Measurements from ENCODE around the gene RABAC1.
"Not testable (repeated sequence)": the region's sequence is repeated elsewhere in the genome, so short reads cannot be mapped to it uniquely, and the experiment has no call there.

RABAC1 gene

GRCh38 chr19:41959056-41960053, at the start of gene RABAC1:
RABAC1 (minus strand) TSS chr19:41959321; CDS start chr19:41959292, 29 bp downstream.
- peak; percentile 93 for DNase-seq (ENCODE audit: low read depth)

GRCh38 chr19:42006569-42006968, 47.4 kb upstream of the RABAC1 start:
- no peak for DNase-seq (ENCODE audit: low read depth)

DNA sequence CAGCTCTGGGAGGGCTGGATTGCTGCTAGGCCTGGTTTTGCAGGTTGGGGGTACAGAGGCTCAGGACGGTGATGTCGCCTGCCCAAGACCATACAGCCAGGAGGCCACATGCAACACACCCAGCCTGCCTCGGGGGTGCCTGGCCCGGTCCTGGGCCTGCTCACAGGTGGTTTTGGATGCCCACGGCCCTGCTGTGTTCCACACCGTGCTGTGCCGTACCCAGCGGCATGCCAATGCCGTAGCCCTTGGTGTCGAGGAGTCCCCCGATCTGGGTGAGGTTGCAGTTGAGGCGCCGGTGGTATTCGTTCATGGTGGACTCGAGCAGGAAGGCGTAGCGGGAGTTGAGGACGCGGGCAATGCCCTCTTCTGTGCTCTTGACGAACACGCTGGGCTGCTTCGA, 46.4 kb upstream of the RABAC1 start:
- no peak for DNase-seq (ENCODE audit: low read depth)

DNA sequence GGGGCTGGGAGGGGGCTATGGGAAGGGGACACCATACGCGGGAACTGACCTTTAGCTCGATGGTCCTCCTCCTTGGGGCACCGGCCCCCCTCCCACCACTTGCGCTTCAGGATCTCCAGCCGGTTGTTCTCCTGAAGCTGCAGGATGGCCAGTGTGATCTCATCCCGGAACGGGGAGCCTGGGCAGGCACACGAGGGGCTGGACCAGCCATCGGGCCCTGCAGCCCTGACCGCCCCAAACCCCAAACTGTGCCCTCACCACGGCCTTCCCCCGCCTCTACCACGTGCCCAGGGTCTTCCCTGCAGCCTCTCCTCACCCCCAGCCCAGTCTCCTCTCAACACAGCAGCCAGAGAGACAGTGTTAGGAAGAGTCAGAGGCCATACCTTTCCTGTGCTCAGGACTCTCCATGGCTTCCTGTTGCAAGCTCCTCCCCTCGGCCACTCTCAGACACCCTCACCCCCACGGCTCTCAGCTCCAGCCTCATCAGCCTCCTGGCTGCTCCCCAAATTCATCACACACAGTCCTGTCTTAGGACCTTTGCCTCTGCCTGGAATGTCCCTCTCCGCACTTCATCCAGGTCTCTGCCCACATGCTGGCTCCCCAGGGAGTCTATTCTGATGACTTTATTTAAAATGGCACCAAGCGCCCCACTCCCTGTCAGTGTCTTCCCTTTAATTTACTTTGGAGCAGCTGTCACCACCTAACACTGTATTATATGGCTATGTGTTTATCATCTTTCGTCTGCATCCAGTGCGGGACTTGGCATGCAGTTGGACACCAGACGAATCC, 44.6 kb upstream of the RABAC1 start:
- no peak for DNase-seq (ENCODE audit: low read depth)

- DNase-seq (ENCODE audit: low read depth), result no peak
Observed at GRCh38 chr19:41999878-42000208, 40.7 kb upstream of the RABAC1 start.

- no peak for DNase-seq (ENCODE audit: low read depth)
Observed at GRCh38 chr19:41999071-41999877, 40.2 kb upstream of the RABAC1 start.

- peak; percentile 59 for DNase-seq (ENCODE audit: low read depth)
Observed at GRCh38 chr19:41998246-41999020, 39.3 kb upstream of the RABAC1 start.

DNA sequence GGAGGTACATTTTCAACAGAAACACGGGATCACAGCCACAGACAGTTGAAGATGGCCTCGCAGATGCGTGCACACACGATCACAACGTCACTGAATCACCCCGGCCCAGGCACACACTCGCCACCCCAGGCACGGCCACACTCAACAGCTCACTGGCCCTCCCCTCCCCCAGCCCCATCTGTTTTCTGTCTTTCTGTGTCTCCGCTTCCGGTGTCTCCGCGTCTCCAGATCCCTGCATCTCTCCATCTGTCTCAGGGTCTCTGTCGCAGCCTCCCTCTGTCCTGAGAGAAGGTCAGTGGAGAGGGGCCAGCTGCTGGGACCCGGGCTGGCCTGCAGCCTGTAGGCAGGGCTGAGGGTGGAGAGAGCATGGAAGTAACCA, 38.7 kb upstream of the RABAC1 start:
- no peak for DNase-seq (ENCODE audit: low read depth)

- DNase-seq (ENCODE audit: low read depth), result peak; percentile 44
Observed at GRCh38 chr19:41997121-41997850, 38.2 kb upstream of the RABAC1 start.

DNA sequence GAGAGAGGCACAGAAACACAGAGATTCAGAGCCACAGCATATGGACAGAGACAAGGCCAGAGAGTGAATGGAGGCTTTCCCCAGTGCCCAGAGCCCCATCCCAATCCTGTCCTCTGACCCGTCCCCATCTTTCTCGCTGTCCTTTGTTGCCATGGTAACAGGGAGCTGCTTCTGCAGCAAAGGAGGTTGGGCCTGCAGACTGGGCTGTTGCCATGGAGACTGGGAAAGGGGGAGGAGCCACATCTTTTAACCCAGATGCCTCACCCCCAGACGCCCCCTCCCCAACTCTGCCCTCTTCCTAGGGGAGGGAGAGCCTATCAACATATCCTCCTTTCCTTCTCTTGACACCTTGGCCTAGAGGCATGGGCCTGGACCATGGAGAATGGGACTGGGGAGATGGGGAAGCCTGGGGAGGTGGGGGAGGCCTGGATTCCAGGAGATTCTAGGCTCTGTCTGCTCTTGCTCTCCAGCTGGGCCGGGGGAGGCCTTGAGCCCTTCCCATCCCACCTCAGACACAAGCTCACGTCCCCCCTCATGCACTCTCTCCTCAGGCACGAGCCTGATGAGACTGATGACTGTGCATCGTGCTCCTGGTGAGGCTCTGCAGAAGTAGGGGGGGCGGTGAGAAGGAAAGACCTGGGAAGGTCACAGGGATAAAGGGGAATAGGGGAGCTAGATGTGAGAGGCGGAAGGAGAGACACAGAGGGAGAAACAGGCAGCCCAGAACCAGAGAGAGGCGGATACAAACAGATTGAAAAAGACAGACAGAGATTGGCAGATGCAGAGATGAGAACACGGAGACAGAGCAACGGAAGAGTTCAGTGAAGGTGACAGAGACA, 37.1 kb upstream of the RABAC1 start:
- no peak for DNase-seq (ENCODE audit: low read depth)

DNA sequence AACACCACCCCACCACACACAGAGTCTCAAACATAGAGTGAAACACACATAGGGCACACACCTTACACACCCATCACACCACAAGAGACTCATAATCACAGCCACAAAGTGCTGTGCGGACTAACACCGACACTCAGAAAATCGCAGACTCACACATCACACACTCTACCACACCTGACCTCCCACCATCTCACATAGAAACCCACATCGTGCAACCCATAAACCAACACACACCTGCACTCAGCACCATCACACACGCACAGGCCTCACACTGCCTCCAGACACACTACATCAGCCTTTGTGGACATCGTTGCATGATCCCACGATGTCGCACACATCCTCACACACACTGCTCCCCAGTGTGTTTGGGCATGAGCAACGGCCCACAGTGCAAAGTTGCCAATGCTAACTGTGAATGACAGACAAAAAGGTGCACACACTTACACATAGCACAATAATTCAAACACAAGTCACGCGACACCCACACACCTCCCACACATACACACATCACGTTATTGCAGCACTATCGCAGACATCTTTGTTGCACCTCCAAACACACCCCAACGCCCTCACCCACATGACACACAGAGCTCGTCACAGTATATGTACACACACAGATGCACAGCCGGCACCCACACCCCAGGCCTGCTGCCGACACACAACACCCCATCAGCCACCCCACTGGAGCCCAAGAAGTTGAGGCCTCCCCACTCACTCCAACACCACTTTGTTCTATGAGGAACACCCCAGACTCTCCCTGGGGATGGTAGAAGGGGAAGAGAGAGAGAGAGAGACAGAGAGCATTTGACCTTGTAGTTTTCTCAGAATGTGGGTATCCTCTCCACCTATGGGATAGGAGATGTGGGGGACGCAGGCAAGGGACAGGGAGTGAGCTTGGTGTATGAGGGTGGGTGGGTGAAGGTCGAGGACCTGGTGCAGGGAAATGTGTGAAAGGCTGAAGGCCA, 36.2 kb upstream of the RABAC1 start:
- DNase-seq (ENCODE audit: low read depth), result no peak

DNA sequence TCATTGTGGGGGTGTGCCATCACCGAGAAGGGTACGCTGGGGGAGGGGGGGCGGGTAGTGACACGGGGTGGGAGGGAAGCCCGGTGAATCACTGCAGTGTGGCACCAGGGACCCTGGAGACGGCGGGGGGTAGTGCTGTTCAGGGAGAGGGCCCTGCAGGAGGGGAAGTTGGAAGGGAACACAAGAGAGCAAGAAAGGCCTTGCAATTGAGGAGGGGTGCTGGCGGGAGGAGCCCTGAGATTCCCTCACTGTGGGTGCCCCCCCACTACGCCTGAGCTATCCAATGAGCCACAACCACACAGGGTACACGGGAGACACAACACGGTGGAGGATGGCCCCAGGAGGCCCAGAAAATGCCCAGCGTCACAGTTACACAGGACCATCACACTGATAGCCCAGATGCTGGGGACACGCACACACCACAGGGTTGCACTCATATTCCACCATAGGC, 35.4 kb upstream of the RABAC1 start:
- no peak for DNase-seq (ENCODE audit: low read depth)

DNA sequence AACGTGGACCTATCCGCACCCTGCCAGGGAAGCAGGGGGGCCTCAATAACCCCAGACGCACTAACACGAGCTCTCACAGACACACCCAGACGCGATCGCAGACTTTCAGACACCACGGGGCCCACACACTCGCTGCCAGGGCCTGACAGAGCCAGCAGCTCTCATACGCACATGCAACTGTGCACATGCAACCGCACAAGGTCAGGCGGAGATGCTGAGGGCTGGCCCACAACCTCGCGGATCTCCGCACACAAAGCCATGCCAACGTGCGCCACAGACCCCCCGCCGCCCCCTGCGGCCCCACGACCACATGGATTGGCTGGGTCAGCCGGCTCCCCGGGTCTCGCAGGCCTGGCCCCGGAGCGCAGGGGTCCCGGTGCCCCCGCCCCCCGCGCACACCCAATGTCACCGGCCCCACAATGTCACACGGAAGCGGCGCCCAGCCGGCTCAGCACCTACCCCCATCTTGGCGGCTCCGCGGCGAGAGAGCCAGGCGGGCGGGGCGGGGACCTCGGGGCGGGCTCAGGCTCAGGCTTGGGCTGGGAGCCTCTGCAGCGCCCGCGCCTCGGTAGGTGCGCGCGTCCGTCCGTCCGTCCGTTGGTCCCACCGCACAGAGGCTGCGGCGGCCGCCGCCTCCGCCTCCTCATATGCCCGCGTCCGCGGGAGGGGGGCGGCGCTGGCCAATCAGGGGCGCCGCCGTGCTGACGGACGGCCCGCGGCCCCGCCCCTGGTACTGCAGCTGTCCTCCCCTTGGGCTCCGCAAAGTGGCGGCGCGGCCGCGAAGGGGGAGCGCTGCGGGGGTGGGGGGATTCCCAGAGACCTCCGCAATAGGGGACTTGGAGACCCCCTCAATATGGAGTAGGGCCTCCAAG, 34.7 kb upstream of the RABAC1 start, which contains the start of gene ATP1A3:
ATP1A3 (minus strand) TSS at position 619 of the 872 bp plus-strand sequence; CDS start at position 465, 154 bp downstream.
- DNase-seq (ENCODE audit: low read depth), result peak; percentile 78

DNA sequence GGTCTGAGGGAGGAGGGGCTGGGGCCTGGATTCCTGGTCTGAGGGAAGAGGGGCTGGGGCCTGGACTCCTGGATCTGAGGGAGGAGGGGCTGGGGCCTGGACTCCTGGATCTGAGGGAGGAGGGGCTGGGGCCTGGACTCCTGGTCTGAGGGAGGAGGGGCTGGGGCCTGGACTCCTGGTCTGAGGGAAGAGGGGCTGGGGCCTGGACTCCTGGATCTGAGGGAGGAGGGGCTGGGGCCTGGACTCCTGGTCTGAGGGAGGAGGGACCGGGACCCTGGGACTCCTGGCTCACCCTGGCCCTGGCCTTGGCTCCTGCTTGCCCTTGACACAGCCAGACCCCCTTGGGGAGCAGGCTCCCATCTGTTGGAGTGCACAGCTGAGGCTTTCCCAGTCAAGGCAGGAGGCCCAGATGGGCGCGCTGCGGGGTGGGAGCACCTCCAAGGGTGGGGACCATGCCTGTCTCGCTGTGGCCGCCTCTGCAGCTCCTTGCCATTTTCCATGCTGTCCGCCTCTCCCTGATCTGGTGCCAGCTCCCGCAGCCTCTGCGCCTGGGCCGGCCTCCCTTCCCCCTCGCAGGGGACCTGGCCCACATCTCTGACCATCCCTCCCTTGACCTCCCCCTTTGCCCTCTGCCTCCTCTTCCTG, 32.9 kb upstream of the RABAC1 start:
- not testable (repeated sequence) for DNase-seq (ENCODE audit: low read depth)

- DNase-seq (ENCODE audit: low read depth), result no peak
Observed at GRCh38 chr19:41991025-41991424, 31.9 kb upstream of the RABAC1 start.

GRCh38 chr19:41990615-41991014, 31.5 kb upstream of the RABAC1 start:
- DNase-seq (ENCODE audit: low read depth), result no peak

DNA sequence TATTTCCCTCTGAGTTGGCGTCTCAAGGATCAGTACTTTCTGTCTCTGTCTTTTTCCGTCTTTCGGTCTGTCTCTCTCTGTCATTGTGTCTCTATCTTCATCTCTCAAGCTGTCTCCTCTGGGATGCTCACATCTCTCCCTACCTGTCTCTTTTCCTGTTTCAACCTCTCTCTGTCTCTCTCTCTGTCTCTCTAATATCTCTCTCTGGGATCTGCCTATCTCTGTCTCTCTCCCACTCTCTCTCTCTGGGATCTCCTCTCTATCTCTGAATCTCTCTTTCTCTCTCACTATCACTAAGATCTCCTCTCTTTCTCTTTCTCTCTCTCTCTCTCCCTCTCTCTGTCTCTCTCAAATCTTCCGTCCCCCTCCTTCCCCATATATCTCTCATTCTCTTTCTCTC, 30.9 kb upstream of the RABAC1 start:
- no peak for DNase-seq (ENCODE audit: low read depth)
